Naive thymus-derived CD4-positive, alpha-beta T cell (primary cell): ENCODE measurements around the gene UBA3. TPM values are rescaled to one million over a fixed set of nuclear protein-coding genes. Genes with fewer than 3 reads are reported as not detected.

Experiments
- ATAC-seq: fragments of 150-1000 bp; cut with Tn5 transposase; 2 replicates; pipeline ENCODE4 v1.10.0; 2021; ENCODE audit warnings: mild to moderate bottlenecking, moderate library complexity
- CTCF ChIA-PET: fragments of 350-600 bp; sonication (Branson Sonifier 250); formaldehyde crosslinking; loops from one replicate; lab custom pipeline; 2021; ENCODE audit warnings: antibody characterized with exemption; lab: Charles Lee
- POLR2A ChIA-PET: fragments of 350-600 bp; sonication (Branson Sonifier 250); formaldehyde crosslinking; loops from one replicate; lab custom pipeline; 2021; ENCODE audit warnings: antibody characterized with exemption, inconsistent platforms; lab: Charles Lee
- DNase-seq, 9 donors: peaks; one replicate each; pipeline versions ENCODE4 v3.0.0 to v3.0.0-alpha.2; 2020 to 2022; ENCODE audit warnings: mixed read lengths in 1 of 9
- H3K27ac ChIP-seq: one replicate; pipeline ENCODE4 v1.7.0; 2013; ENCODE audit warnings: mild to moderate bottlenecking, low read depth, low read length, moderate library complexity
- H3K27me3 ChIP-seq, 2 donors: one replicate each; pipeline ENCODE4 v1.7.0; 2013; ENCODE audit warnings: low read length in 2 of 2, mild to moderate bottlenecking in 2 of 2, moderate library complexity in 2 of 2; ENCODE audit not compliant: control insufficient read depth in 2 of 2, insufficient read depth in 2 of 2
- H3K36me3 ChIP-seq, 3 experiments: 1 replicate in 2 of 3; 2 replicates in 1 of 3; pipeline ENCODE4 v1.7.0; 2013; ENCODE audit warnings: low read length in 3 of 3, mild to moderate bottlenecking in 3 of 3, moderate library complexity in 1 of 3; ENCODE audit not compliant: insufficient read depth in 3 of 3, control insufficient read depth in 2 of 3
- H3K4me1 ChIP-seq, 2 donors: one replicate each; pipeline ENCODE4 v1.7.0; 2013; ENCODE audit warnings: low read length in 2 of 2, mild to moderate bottlenecking in 2 of 2, moderate library complexity in 1 of 2; ENCODE audit not compliant: control insufficient read depth in 2 of 2, insufficient read depth in 2 of 2
- H3K4me3 ChIP-seq: 2 replicates; pipeline ENCODE4 v1.7.0; 2013; ENCODE audit warnings: mild to moderate bottlenecking, low read length
- H3K9me3 ChIP-seq, 3 experiments: 1 replicate in 2 of 3; 2 replicates in 1 of 3; pipeline ENCODE4 v1.7.0; 2013; ENCODE audit warnings: low read length in 3 of 3; ENCODE audit not compliant: control insufficient read depth in 2 of 3
- H3K27ac Mint-ChIP-seq, 9 donors: one replicate each; pipeline ENCODE4 v1.8.0; 2020 to 2022; ENCODE audit warnings: mixed read lengths in 9 of 9, mild to moderate bottlenecking in 8 of 9, moderate library complexity in 5 of 9, inconsistent platforms in 2 of 9
- H3K27me3 Mint-ChIP-seq, 5 donors: one replicate each; pipeline ENCODE4 v1.8.0; 2021 to 2022; ENCODE audit warnings: mixed read lengths in 5 of 5, mild to moderate bottlenecking in 1 of 5
- H3K36me3 Mint-ChIP-seq, 5 donors: one replicate each; pipeline ENCODE4 v1.8.0; 2020 to 2022; ENCODE audit warnings: mixed read lengths in 5 of 5, mild to moderate bottlenecking in 3 of 5, inconsistent platforms in 1 of 5
- H3K4me1 Mint-ChIP-seq, 7 donors: one replicate each; pipeline ENCODE4 v1.8.0; 2020 to 2022; ENCODE audit warnings: mixed read lengths in 7 of 7, mild to moderate bottlenecking in 3 of 7, inconsistent platforms in 1 of 7
- H3K4me3 Mint-ChIP-seq, 10 donors: one replicate each; pipeline ENCODE4 v1.8.0; 2020 to 2022; ENCODE audit warnings: mild to moderate bottlenecking in 10 of 10, mixed read lengths in 10 of 10, moderate library complexity in 6 of 10, inconsistent platforms in 2 of 10
- H3K9me3 Mint-ChIP-seq, 11 donors: one replicate each; pipeline ENCODE4 v1.8.0; 2020 to 2022; ENCODE audit warnings: mixed read lengths in 11 of 11, mild to moderate bottlenecking in 4 of 11, inconsistent platforms in 1 of 11, moderate library complexity in 1 of 11
- intact Hi-C, 2 donors: fragments of 100-400 bp; cut with micrococcal nuclease; formaldehyde crosslinking; loops; one replicate each; pipeline ENCODE4 v1.15.1; 2023
- polyA plus RNA-seq, 2 donors: library from polyadenylated mRNA; unstranded; fragments of 300-500 nt; fragmentation: Illumina TruSeq; gene quantifications; one replicate each; pipeline ENCODE4 v1.2.3, GENCODE V29; 2021
- total RNA-seq, 6 experiments: library from RNA in 5 of 6; stranded (reverse) in 5 of 6; gene quantifications; 1 replicate in 5 of 6; 2 replicates in 1 of 6; pipeline ENCODE4 v1.2.3 and lab custom pipeline; 2021 to 2026

The UBA3 gene
- total and polyA plus RNA-seq, 7 experiments from 2014 or later = 36.6 to 120 (median 62.4) TPM

DNA sequence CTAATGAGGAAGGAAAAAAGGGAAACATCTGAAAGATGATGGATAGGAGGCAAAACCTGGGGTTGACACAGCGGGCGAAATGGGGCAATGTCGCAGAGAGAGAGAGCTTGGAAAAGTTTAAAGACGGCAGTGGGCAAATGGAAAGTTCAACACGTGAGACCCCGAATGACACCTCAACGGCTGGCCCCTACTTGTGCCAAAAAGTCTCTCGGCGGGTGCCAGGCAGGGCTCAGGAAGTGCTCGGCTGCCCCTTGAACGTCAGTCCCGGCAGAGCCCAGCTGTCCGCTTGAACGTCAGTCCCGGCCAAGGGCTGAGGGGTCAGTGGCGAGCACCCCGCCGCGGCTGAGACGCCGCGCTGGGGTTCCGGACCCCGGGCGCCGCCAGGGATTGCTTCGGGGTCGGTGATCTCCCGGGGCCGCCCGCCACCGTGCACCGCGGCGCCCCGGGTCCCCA, 67.3 kb downstream of the UBA3 start:
- Histone ChIP-seq H3K27me3 (no peaks in the 10 kb centered on the region), H3K4me1 (peaks cover 0 to 12% of the 10 kb centered on the region in 2 donors), H3K4me3 (peak overlapping the region; percentile 68), H3K27ac (peak overlapping the region; percentile 78), H3K9me3 (no peaks in the 10 kb centered on the region), H3K36me3 (no peaks in the 10 kb centered on the region)
- DNase-seq (peak in 3 of 9 donors; percentile 9 to 11 (median 9)), ATAC-seq (no peak)
- H3K4me1 Mint-ChIP-seq = peaks cover 10 to 49% (median 26%) of the 10 kb centered on the region in 7 donors
- intact Hi-C loops = loop anchor here (1.0 to 10.0 kb wide), 6 partner anchors 39 to 412 kb away; partner anchors contain the start of genes TMF1 (in 2 of the 2) and ARL6IP5 (in 1 of the 2)
- ChIA-PET POLR2A (interaction anchor here (0.8 to 1.9 kb wide), 6 partner anchors 32 to 79 kb away, joined by 3 to 5 read pairs (median 4); partner anchors contain the start of gene ARL6IP5), CTCF (interaction anchor here (0.6 to 1.2 kb wide), 2 partner anchors 16 to 294 kb away, joined by 3 to 4 read pairs; no protein-coding TSS in a partner anchor)
- no peaks in the 10 kb centered on the region for H3K27me3 Mint-ChIP-seq
- H3K27ac Mint-ChIP-seq = peak overlapping the region in 8 of 9 donors; percentile 75 to 94 (median 84)
- peaks cover 0 to 13% (median 4%) of the 10 kb centered on the region in 5 donors for H3K36me3 Mint-ChIP-seq
- H3K4me3 Mint-ChIP-seq = peak overlapping the region; percentile 84 to 95 (median 93)
- H3K9me3 Mint-ChIP-seq = peaks cover 0 to 1% (median 0%) of the 10 kb centered on the region in 11 donors

- Mint-ChIP-seq H3K36me3 (peaks cover 0 to 9% (median 0%) of the 10 kb centered on the region in 5 donors), H3K4me1 (peaks cover 10 to 49% (median 26%) of the 10 kb centered on the region in 7 donors), H3K27ac (peak overlapping the region; percentile 33 to 94 (median 82)), H3K9me3 (peaks cover 0 to 1% (median 0%) of the 10 kb centered on the region in 11 donors), H3K27me3 (no peaks in the 10 kb centered on the region), H3K4me3 (peak overlapping the region; percentile 84 to 95 (median 93))
- ATAC-seq = no peak
- DNase-seq = no peak
- no peaks in the 10 kb centered on the region for H3K27me3 ChIP-seq
- peak overlapping the region; percentile 78 for H3K27ac ChIP-seq
- no peaks in the 10 kb centered on the region for H3K9me3 ChIP-seq
- ChIA-PET POLR2A (interaction anchor here (0.8 to 1.9 kb wide), 2 partner anchors 33 to 80 kb away, joined by 3 to 5 read pairs; no protein-coding TSS in a partner anchor), CTCF (interaction anchor here (0.6 kb wide), 2 partner anchors 15 to 295 kb away, joined by 3 read pairs; no protein-coding TSS in a partner anchor)
- H3K4me3 ChIP-seq = peak overlapping the region; percentile 68
- no peaks in the 10 kb centered on the region for H3K36me3 ChIP-seq
- intact Hi-C loops = loop anchor here (2.0 to 10.0 kb wide), 2 partner anchors 313 to 413 kb away; no protein-coding TSS in a partner anchor
- peaks cover 0 to 12% of the 10 kb centered on the region in 2 donors for H3K4me1 ChIP-seq
Measured at GRCh38 chr3:69012100-69012799, 67.9 kb downstream of the UBA3 start.

DNA sequence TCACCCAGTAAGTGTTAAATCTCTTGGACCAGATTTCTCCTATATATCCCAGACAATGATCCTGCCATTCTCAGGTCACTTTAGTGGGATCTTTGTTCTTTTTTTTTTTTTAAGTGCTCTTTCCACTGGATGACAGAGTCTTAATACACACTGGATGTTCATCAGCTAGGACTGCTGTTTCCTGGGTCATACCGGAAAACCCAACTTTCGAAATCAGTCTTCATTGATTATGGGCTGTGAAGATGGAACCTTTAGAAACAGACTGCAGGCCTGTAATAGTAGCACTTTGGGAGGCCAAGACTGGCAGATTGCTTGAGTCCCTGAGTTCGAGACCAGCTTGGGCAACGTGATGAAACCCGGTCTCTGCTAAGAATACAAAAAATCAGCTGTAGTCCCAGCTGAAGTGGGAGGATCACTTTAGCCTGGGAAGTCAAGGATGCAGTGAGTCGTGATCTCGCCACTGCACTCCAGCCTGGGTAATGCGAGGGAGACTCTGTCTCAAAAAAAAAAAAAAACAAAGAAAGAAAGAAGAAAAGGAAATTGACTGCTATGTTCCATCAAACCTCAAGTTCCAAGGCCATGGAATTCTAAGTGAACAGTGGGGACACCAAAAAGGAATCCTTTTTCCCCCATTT, 69.0 kb downstream of the UBA3 start:
- H3K27ac ChIP-seq = no peak overlapping the region
- peaks cover 0 to 10% (median 4%) of the 10 kb centered on the region in 5 donors for H3K36me3 Mint-ChIP-seq
- H3K4me3 ChIP-seq = no peak overlapping the region
- peak overlapping the region in 5 of 9 donors; percentile 42 to 90 (median 72) for H3K27ac Mint-ChIP-seq
- peak overlapping the region in 5 of 10 donors; percentile 17 to 95 (median 59) for H3K4me3 Mint-ChIP-seq
- ATAC-seq (no peak), DNase-seq (no peak)
- H3K9me3 Mint-ChIP-seq = peaks cover 0 to 1% (median 0%) of the 10 kb centered on the region in 11 donors
- H3K36me3 ChIP-seq = peaks cover 0 to 6% (median 2%) of the 10 kb centered on the region in 3 experiments
- H3K9me3 ChIP-seq = no peaks in the 10 kb centered on the region
- ChIA-PET CTCF (no interaction called here), POLR2A (interaction anchor here (0.8 to 1.3 kb wide), 2 partner anchors 12 to 73 kb away, joined by 3 read pairs; partner anchors contain the start of gene ARL6IP5)
- H3K4me1 Mint-ChIP-seq = peaks cover 10 to 45% (median 23%) of the 10 kb centered on the region in 7 donors
- peaks cover 0 to 12% of the 10 kb centered on the region in 2 donors for H3K4me1 ChIP-seq
- intact Hi-C loops = loop anchor here in 1 of 2 donors (10.0 kb wide), 1 partner anchor 314 kb away; no protein-coding TSS in a partner anchor
- H3K27me3 Mint-ChIP-seq = no peaks in the 10 kb centered on the region
- no peaks in the 10 kb centered on the region for H3K27me3 ChIP-seq

- Mint-ChIP-seq H3K9me3 (peaks cover 0 to 1% (median 0%) of the 10 kb centered on the region in 11 donors), H3K4me1 (peaks cover 10 to 41% (median 18%) of the 10 kb centered on the region in 7 donors), H3K36me3 (peaks cover 0 to 23% (median 3%) of the 10 kb centered on the region in 5 donors), H3K27me3 (no peaks in the 10 kb centered on the region), H3K4me3 (no peak overlapping the region), H3K27ac (peak overlapping the region in 5 of 9 donors; percentile 42 to 90 (median 55))
- H3K27me3 ChIP-seq = no peaks in the 10 kb centered on the region
- H3K4me3 ChIP-seq = no peak overlapping the region
- intact Hi-C loops = loop anchor here in 1 of 2 donors (10.0 kb wide), 1 partner anchor 315 kb away; no protein-coding TSS in a partner anchor
- ChIA-PET POLR2A (interaction anchor here (1.3 kb wide), 1 partner anchor 10 kb away, joined by 3 read pairs; no protein-coding TSS in a partner anchor), CTCF (no interaction called here)
- no peaks in the 10 kb centered on the region for H3K9me3 ChIP-seq
- DNase-seq = no peak
- H3K36me3 ChIP-seq = peaks cover 0 to 11% (median 4%) of the 10 kb centered on the region in 3 experiments
- peaks cover 0 to 12% of the 10 kb centered on the region in 2 donors for H3K4me1 ChIP-seq
- ATAC-seq = no peak
- no peak overlapping the region for H3K27ac ChIP-seq
Measured at GRCh38 chr3:69009559-69010410, 70.4 kb downstream of the UBA3 start.

GRCh38 chr3:69008980-69009379, 71.2 kb downstream of the UBA3 start:
- ATAC-seq = no peak
- Mint-ChIP-seq H3K36me3 (peaks cover 0 to 30% (median 3%) of the 10 kb centered on the region in 5 donors), H3K4me3 (no peak overlapping the region), H3K4me1 (peaks cover 5 to 36% (median 13%) of the 10 kb centered on the region in 7 donors), H3K27ac (peak overlapping the region in 1 of 9 donors; percentile 51), H3K9me3 (peaks cover 0 to 1% (median 0%) of the 10 kb centered on the region in 11 donors), H3K27me3 (no peaks in the 10 kb centered on the region)
- Histone ChIP-seq H3K4me3 (no peak overlapping the region), H3K27ac (no peak overlapping the region), H3K9me3 (no peaks in the 10 kb centered on the region), H3K27me3 (no peaks in the 10 kb centered on the region), H3K36me3 (peaks cover 0 to 15% (median 4%) of the 10 kb centered on the region in 3 experiments), H3K4me1 (peaks cover 0 to 6% of the 10 kb centered on the region in 2 donors)
- intact Hi-C loops = no loop called here
- no peak for DNase-seq
- ChIA-PET POLR2A (no interaction called here), CTCF (interaction anchor here (0.7 kb wide), 1 partner anchor 29 kb away, joined by 3 read pairs; no protein-coding TSS in a partner anchor)
